Mammary epithelial cell (primary cell): ENCODE results near the gene DOK1.

Source experiments
- CTCF ChIP-seq, 2 donors: IDR thresholded peaks in 1 of 2; conservative IDR thresholded peaks in 1 of 2; 2 replicates each; pipeline ENCODE4 v1.5.1; 2011 to 2012; ENCODE audit warnings: inconsistent platforms in 2 of 2, low read length in 2 of 2, mild to moderate bottlenecking in 2 of 2, control low read depth in 1 of 2, low read depth in 1 of 2; ENCODE audit not compliant: insufficient read depth in 1 of 2; ENCODE audit errors: extremely low read depth in 1 of 2
- EZH2 ChIP-seq: IDR thresholded peaks from 2 replicates; pipeline ENCODE4 v1.6.1; 2012; ENCODE audit warnings: low read length, inconsistent platforms, borderline replicate concordance

DNA sequence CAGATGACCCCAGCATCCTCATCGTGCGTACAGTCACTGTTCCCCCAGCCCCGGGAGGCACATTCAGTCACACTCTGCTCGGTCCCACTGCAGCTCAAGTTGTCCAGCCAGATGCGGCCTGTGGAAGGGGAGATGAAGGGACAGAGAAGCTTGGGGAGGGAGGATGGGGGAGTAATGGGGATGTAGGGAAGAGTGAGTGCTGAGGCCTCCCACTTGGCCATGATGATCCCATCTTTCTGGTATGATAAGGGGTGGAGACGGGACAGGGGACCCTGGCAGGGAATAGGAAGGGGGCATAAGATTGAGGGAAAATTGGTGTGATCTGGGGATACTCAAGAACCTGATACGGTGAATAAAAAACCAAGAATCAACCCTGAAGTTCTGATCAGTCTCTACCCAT lies 4.3 kb upstream of the DOK1 start:
- TF ChIP-seq CTCF (conservative IDR thresholded peaks at IDR 0.05 in 1 of 2, IDR thresholded peaks at IDR 0.05 in 1 of 2; ENCODE audit: extremely low read depth in 1 of 2, insufficient read depth in 1 of 2, low read depth in 1 of 2, low read length in 2 of 2), result no peak
- no peak for TF ChIP-seq EZH2
